Retinal pigment epithelial cell (primary cell): ENCODE measurements around the gene UBE4B.
"Not testable (repeated sequence)": the region's sequence is repeated elsewhere in the genome, so short reads cannot be mapped to it uniquely, and the experiment has no call there.

Source experiments
- DNase-seq: peaks from one replicate; pipeline ENCODE4 v3.0.0-alpha.2; 2010; ENCODE audit warnings: low read depth
- H3K4me3 ChIP-seq: 2 replicates; pipeline ENCODE4 v1.5.1; 2011; ENCODE audit warnings: mild to moderate bottlenecking, low read length, control low read depth, moderate library complexity
- TF ChIP-seq, protein P1 (sequence below): conservative IDR thresholded peaks from 2 replicates; pipeline ENCODE4 v1.5.1; 2011; ENCODE audit warnings: low read depth, low read length, control low read depth, inconsistent platforms

The UBE4B gene

DNA sequence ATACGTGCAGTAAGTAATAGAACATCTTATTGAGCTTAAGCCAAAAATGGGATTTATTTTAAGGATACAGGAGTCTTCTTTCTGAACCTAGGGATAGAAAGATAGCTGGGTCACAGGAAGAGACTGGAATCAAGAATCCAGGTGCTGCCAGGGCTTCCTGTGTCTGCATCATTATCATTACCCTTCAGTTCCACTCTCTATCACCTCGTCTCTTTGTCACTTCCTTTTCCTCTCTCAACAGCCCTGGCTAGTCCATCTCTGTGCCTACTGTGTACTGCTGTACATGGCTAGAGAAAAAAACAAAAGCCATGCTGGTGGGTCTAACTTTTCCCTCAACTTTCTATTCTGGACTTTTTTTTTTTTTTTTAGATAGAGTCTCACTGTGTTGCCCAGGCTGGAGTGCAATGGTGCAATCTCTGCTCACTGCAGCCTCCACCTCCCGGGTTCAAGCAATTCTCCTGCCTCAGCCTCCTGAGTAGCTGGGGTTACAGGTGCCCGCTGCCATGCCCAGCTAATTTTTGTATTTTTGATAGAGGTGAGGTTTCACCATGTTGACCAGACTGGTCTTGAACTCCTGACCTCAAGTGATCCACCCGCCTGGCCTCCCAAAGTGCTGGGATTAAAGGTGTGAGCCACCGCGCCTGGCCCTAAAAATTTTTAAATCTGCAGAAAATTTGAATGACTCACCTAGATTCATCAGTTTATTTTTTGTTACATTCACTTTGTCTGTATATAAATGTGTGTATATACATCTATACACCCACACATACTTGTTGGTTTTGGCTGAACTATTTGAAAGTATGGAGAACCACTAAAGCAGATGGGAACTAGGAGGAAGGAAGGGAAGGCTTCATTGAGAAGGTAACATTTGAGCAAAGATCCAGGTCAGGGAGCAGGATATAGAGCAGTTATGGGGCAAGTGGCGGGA, 31.9 kb downstream of the UBE4B start:
- TF ChIP-seq, protein P1, sequence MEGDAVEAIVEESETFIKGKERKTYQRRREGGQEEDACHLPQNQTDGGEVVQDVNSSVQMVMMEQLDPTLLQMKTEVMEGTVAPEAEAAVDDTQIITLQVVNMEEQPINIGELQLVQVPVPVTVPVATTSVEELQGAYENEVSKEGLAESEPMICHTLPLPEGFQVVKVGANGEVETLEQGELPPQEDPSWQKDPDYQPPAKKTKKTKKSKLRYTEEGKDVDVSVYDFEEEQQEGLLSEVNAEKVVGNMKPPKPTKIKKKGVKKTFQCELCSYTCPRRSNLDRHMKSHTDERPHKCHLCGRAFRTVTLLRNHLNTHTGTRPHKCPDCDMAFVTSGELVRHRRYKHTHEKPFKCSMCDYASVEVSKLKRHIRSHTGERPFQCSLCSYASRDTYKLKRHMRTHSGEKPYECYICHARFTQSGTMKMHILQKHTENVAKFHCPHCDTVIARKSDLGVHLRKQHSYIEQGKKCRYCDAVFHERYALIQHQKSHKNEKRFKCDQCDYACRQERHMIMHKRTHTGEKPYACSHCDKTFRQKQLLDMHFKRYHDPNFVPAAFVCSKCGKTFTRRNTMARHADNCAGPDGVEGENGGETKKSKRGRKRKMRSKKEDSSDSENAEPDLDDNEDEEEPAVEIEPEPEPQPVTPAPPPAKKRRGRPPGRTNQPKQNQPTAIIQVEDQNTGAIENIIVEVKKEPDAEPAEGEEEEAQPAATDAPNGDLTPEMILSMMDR = no peak
- H3K4me3 ChIP-seq = no peak overlapping the region
- DNase-seq = no peak

GRCh38 chr1:10065344-10065685, 32.6 kb downstream of the UBE4B start:
- no peak for DNase-seq
- TF ChIP-seq, protein P1 = no peak

DNA sequence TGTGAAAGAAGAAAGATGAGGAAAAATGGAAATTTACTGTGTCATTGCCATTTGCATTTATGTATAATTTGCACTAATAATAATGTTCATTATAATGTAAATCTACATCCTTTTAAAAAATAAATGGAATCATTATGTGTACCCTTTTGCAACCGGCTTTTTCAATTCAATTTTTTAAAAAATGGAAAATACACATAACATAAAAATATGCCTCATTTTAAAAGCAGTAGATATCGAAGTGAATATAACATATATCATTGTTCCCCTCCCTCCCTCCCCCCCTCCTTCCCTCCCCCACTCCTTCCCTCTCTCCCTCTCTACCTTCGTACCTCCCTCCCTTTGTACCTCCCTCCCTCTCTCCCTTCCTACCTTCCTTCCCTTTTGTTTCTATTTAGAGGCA, 33.0 kb downstream of the UBE4B start:
- DNase-seq = no peak
- H3K4me3 ChIP-seq = no peak overlapping the region
- TF ChIP-seq, protein P1 = no peak

More at GRCh38 chr1:10065344-10065685, 32.6 kb downstream of the UBE4B start:
- H3K4me3 ChIP-seq = no peak overlapping the region

GRCh38 chr1:10068605-10069294, 36.0 kb downstream of the UBE4B start:
- no peak overlapping the region for H3K4me3 ChIP-seq
- TF ChIP-seq, protein P1 = no peak
- no peak for DNase-seq

- H3K4me3 ChIP-seq = no peak overlapping the region
- no peak for DNase-seq
- TF ChIP-seq, protein P1 = no peak
These were observed 37.4 kb downstream of the UBE4B start for GRCh38 chr1:10070206-10070605.

- no peak for DNase-seq
- no peak overlapping the region for H3K4me3 ChIP-seq
- TF ChIP-seq, protein P1 = no peak
These were observed 38.9 kb downstream of the UBE4B start for GRCh38 chr1:10071640-10072039.

GRCh38 chr1:10073371-10073770, 40.6 kb downstream of the UBE4B start:
- not testable (repeated sequence) for H3K4me3 ChIP-seq, DNase-seq
